ENCODE results near the gene NXN.

GRCh38 chr17:981292-981658 is 1.7 kb upstream of the NXN start:
- TF ChIP-seq CTCF (IDR thresholded peaks at IDR 0.05; ENCODE audit: low read depth, low read length, poor library complexity, severe bottlenecking) (peak; percentile 13), EZH2phosphoT487 (IDR thresholded peaks at IDR 0.05; ENCODE audit: borderline replicate concordance, low read length) (no peak)
